IPS DF 6.9 (cell line): ENCODE data around the gene MPP3.

Source experiments
- DNase-seq: peaks from one replicate; pipeline ENCODE4 v3.0.0-alpha.2; 2013; ENCODE audit warnings: low read depth, low spot score
- H3K27ac ChIP-seq: one replicate; pipeline ENCODE4 v1.5.1; 2013; ENCODE audit warnings: low read length, control low read depth
- H3K27me3 ChIP-seq: 2 replicates; pipeline ENCODE4 v1.6.1; 2013; ENCODE audit warnings: mild to moderate bottlenecking, low read length; ENCODE audit not compliant: control insufficient read depth, insufficient read depth
- H3K36me3 ChIP-seq: 2 replicates; pipeline ENCODE4 v1.6.1; 2013; ENCODE audit warnings: low read length; ENCODE audit not compliant: control insufficient read depth, insufficient read depth
- H3K4me1 ChIP-seq: 2 replicates; pipeline ENCODE4 v1.6.1; 2013; ENCODE audit warnings: low read length; ENCODE audit not compliant: control insufficient read depth, insufficient read depth
- H3K4me3 ChIP-seq: 2 replicates; pipeline ENCODE4 v1.5.1; 2013; ENCODE audit warnings: mild to moderate bottlenecking, low read length
- H3K9me3 ChIP-seq: 2 replicates; pipeline ENCODE4 v1.6.1; 2013; ENCODE audit warnings: low read length, inconsistent platforms; ENCODE audit not compliant: control insufficient read depth, insufficient read depth
- WGBS: extraction: QIAGEN DNeasy Blood & Tissue Kit; methylation state at CpG from one replicate; pipeline ENCODE4 v1.1.7; 2013; ENCODE audit warnings: mixed read lengths, missing lambda C conversion rate; ENCODE audit not compliant: insufficient read length, insufficient coverage; 5-methylcytosine and 5-hydroxymethylcytosine counted together

Gene MPP3

GRCh38 chr17:43832976-43833829 is at the start of gene MPP3:
MPP3 (minus strand) TSS chr17:43833146; CDS start chr17:43831906, 1,240 bp downstream.
- Histone ChIP-seq H3K4me1 (no peaks in the 10 kb centered on the region), H3K36me3 (no peaks in the 10 kb centered on the region), H3K27me3 (no peaks in the 10 kb centered on the region; the same call in 1 of the 2 replicates), H3K4me3 (peak within 1 kb of the TSS; percentile 67), H3K9me3 (no peaks in the 10 kb centered on the region), H3K27ac (no peak within 1 kb of the TSS)
- WGBS: no CpG with 5 or more reads among the region's 87 CpGs
- DNase-seq: no peak

- no peak for DNase-seq
- no peaks in the 10 kb centered on the region for H3K9me3 ChIP-seq
- H3K4me1 ChIP-seq: peaks cover 1% of the 10 kb centered on the region; the same call in 1 of the 2 replicates
- no peak overlapping the region for H3K27ac ChIP-seq
- no peak overlapping the region for H3K4me3 ChIP-seq
- peaks cover 7% of the 10 kb centered on the region for H3K36me3 ChIP-seq
- WGBS: no CpG with 5 or more reads among the region's 27 CpGs
- no peaks in the 10 kb centered on the region for H3K27me3 ChIP-seq
Measured at GRCh38 chr17:43881758-43882505, 49.0 kb upstream of the MPP3 start.

- no CpG with 5 or more reads among the region's 12 CpGs for WGBS
- H3K9me3 ChIP-seq: no peaks in the 10 kb centered on the region
- H3K4me1 ChIP-seq: peaks cover 1% of the 10 kb centered on the region; the same call in 1 of the 2 replicates
- H3K27me3 ChIP-seq: no peaks in the 10 kb centered on the region
- no peak overlapping the region for H3K27ac ChIP-seq
- no peak overlapping the region for H3K4me3 ChIP-seq
- no peak for DNase-seq
- H3K36me3 ChIP-seq: peaks cover 9% of the 10 kb centered on the region
Measured at GRCh38 chr17:43881181-43881580, 48.2 kb upstream of the MPP3 start.

- H3K27me3 ChIP-seq: no peaks in the 10 kb centered on the region
- DNase-seq: no peak
- no CpG with 5 or more reads among the region's 20 CpGs for WGBS
- H3K27ac ChIP-seq: no peak overlapping the region
- H3K9me3 ChIP-seq: no peaks in the 10 kb centered on the region
- no peak overlapping the region for H3K4me3 ChIP-seq
- peaks cover 9% of the 10 kb centered on the region for H3K36me3 ChIP-seq
- peaks cover 1% of the 10 kb centered on the region; the same call in 1 of the 2 replicates for H3K4me1 ChIP-seq
Measured at GRCh38 chr17:43880420-43880991, 47.6 kb upstream of the MPP3 start.

GRCh38 chr17:43879723-43880419 is 46.9 kb upstream of the MPP3 start:
- H3K4me1 ChIP-seq: peaks cover 1% of the 10 kb centered on the region; the same call in 1 of the 2 replicates
- peaks cover 9% of the 10 kb centered on the region for H3K36me3 ChIP-seq
- H3K4me3 ChIP-seq: no peak overlapping the region
- no peaks in the 10 kb centered on the region for H3K9me3 ChIP-seq
- H3K27ac ChIP-seq: no peak overlapping the region
- no CpG with 5 or more reads among the region's 20 CpGs for WGBS
- H3K27me3 ChIP-seq: no peaks in the 10 kb centered on the region
- DNase-seq: no peak

- no peak overlapping the region for H3K27ac ChIP-seq
- no peaks in the 10 kb centered on the region for H3K9me3 ChIP-seq
- no peaks in the 10 kb centered on the region for H3K27me3 ChIP-seq
- WGBS: no CpG with 5 or more reads among the region's 13 CpGs
- H3K4me1 ChIP-seq: peaks cover 1% of the 10 kb centered on the region; the same call in 1 of the 2 replicates
- peak; percentile 72 for DNase-seq
- H3K4me3 ChIP-seq: no peak overlapping the region
- peaks cover 9% of the 10 kb centered on the region for H3K36me3 ChIP-seq
Measured at GRCh38 chr17:43878260-43879175, 45.6 kb upstream of the MPP3 start.

GRCh38 chr17:43877451-43878155 is 44.7 kb upstream of the MPP3 start:
- no CpG with 5 or more reads among the region's 10 CpGs for WGBS
- no peaks in the 10 kb centered on the region for H3K27me3 ChIP-seq
- no peak overlapping the region for H3K27ac ChIP-seq
- H3K4me1 ChIP-seq: peaks cover 1% of the 10 kb centered on the region; the same call in 1 of the 2 replicates
- no peak for DNase-seq
- no peaks in the 10 kb centered on the region for H3K9me3 ChIP-seq
- H3K36me3 ChIP-seq: peaks cover 9% of the 10 kb centered on the region
- H3K4me3 ChIP-seq: no peak overlapping the region

GRCh38 chr17:43877031-43877430 is 44.1 kb upstream of the MPP3 start:
- H3K27me3 ChIP-seq: no peaks in the 10 kb centered on the region
- no peaks in the 10 kb centered on the region for H3K9me3 ChIP-seq
- no peak overlapping the region for H3K27ac ChIP-seq
- no peak for DNase-seq
- WGBS: no CpG with 5 or more reads among the region's 7 CpGs
- H3K36me3 ChIP-seq: peaks cover 6% of the 10 kb centered on the region
- peaks cover 1% of the 10 kb centered on the region; the same call in 1 of the 2 replicates for H3K4me1 ChIP-seq
- H3K4me3 ChIP-seq: no peak overlapping the region
